PC-9 (cell line): ENCODE data around the gene SLC6A15.

Experiments used
- EZH2 ChIP-seq: fragments of 200-600 bp; sonication (generic); IDR thresholded peaks from 2 replicates; pipeline ENCODE4 v1.8.0; 2017; ENCODE audit warnings: antibody characterized with exemption, low read depth
- TF ChIP-seq, protein P1 (sequence below): fragments of 200-600 bp; sonication (generic); conservative IDR thresholded peaks from 2 replicates; pipeline ENCODE4 v1.6.1; 2017; ENCODE audit warnings: mixed run types, antibody characterized with exemption, mild to moderate bottlenecking, moderate library complexity

DNA sequence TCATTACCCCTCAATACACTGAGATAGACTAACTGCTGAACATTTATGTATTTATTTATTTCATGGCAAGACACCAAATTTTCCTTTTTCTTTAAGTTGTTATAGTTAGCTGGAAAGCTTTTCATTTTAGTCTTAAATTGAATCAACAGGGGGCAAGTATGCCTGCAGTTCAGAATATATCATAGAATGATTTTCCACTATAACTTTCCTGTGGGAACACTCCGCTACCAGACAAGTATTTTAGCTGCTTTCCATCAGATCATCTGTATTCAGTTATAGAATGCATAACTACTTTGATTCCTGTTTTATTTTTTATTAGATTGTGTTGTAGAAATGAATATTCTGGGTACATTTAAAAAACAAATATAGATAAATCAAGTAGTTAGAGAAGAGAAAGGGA lies 102.0 kb downstream of the SLC6A15 start:
- TF ChIP-seq, protein P1, sequence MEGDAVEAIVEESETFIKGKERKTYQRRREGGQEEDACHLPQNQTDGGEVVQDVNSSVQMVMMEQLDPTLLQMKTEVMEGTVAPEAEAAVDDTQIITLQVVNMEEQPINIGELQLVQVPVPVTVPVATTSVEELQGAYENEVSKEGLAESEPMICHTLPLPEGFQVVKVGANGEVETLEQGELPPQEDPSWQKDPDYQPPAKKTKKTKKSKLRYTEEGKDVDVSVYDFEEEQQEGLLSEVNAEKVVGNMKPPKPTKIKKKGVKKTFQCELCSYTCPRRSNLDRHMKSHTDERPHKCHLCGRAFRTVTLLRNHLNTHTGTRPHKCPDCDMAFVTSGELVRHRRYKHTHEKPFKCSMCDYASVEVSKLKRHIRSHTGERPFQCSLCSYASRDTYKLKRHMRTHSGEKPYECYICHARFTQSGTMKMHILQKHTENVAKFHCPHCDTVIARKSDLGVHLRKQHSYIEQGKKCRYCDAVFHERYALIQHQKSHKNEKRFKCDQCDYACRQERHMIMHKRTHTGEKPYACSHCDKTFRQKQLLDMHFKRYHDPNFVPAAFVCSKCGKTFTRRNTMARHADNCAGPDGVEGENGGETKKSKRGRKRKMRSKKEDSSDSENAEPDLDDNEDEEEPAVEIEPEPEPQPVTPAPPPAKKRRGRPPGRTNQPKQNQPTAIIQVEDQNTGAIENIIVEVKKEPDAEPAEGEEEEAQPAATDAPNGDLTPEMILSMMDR, result no peak
- no peak for TF ChIP-seq EZH2
